HG02763 (cell line): Measurements from ENCODE around the gene SPDYE6.
A peak's percentile ranks its signal among the peaks of the same experiment; 100 is the strongest.
"Not testable (repeated sequence)": the region's sequence is repeated elsewhere in the genome, so short reads cannot be mapped to it uniquely, and the experiment has no call there.

Experiments
- ATAC-seq: cut with Tn5 transposase; IDR thresholded peaks from one replicate; pipeline ENCODE4 v1.9.1; 2021; ENCODE audit warnings: mild to moderate bottlenecking, moderate library complexity; ENCODE audit not compliant: unreplicated experiment

Gene SPDYE6

DNA sequence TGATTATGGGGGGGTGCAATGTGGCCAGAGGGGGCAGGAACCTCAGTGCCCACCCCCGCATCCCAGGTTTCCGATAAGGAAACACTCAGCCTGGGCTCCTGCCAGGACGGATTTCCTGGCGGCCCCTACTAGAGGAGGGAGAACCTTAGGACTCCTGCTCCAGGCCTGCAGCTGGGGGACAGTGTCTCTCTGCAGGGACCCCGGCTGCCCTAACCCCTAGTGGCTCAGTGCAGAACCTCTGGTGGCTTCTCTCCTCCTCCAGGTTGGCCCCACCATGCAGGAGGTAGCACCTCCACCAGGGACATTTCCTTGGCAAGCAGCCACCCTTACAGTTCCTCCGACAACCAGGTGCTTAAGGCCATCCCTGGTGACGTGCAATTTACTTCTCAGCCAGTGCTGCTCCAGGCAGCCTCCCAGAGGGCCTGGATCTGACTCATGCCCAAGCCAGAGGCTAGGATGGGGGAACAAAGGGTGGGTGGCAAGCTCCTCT is 37.7 kb downstream of the SPDYE6 start:
- ATAC-seq = no peak

DNA sequence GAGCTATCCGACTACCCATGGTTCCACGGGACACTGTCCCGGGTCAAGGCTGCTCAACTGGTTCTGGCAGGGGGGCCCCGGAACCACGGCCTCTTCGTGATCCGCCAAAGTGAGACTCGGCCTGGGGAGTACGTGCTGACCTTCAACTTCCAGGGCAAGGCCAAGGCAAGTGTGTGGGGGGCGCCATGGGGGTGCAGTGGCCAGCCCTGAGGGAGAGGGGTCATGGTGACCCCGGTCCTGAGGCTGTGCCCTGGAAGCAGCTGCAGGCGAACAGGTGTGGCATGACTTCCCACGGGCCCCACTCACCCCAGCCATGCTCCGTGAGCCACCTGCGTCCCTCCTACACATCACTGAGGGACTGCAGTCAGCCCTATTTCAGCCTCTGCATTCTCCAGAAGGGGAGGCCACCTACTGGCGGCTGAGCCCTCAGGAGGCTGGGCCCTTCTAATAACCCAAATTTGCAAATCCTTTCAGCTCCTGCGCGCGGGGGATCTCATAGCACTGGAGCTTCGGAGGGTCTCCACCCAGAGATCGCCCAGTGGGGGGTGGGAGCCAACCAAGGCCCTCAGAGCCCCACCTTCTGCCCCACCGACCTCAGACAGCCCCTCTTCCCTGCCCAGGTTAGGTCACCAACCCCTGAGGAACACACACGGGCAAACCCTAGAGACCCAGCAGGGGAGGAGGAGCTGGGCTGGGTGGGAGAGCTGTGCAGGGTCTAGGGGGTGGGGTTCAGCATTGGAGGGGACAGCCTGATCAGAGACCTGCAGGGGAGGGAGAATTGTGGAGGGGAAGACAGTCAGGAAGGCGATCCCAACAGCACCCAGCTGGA is 38.8 kb downstream of the SPDYE6 start:
- ATAC-seq = no peak

DNA sequence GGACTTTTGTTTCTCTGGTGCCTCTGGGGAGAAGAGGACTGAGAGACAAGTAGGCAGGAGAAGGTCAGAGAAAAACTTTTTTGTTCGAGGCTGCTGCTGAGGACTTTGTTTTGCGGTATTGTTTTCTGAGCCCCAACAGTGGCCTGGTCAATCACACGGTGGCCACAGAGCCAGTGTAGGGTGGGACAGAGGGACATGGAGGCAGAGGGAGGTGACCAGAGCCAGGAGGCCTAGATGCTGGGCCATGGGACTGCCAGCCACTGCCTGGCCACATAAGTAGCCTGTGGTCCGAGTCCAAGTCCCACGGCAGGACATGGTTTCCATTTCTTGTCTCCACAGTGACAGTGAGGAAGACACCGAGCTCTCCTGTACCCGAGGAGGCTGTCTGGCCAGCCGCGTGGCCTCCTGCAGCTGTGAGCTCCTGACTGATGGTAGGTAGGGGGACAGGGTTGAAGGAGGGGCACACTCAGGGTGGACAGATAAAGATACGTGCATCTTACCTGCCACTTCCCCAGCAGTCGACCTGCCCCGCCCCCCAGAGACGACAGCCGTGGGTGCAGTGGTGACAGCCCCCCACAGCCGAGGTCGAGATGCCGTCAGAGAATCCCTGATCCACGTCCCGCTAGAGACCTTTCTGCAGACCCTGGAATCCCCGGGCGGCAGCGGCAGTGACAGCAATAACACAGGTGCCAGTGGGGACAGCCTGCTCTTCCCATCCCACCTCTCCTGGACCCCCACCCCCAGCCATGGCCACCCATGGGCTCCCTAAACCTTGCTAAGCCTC is 42.1 kb downstream of the SPDYE6 start:
- no peak for ATAC-seq

DNA sequence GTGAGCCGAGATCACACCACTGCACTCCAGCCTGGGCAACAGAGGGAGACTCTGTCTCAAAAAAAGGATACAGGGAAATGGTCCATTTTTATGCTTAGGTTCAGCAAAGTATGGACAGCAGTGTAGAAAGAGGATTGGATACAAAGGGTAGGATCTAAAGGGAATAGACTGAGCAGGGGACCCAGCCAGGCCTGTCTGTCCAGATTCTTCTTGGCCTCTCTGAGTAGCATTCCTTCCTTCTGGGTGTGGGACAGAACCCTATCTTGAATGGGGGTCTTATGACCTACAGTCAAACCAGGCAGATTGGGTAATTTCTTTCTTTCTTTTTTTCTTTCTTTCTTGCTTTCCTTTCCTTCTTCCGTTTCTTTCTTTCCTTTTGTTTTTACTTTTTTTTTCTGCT is 43.9 kb downstream of the SPDYE6 start:
- no peak for ATAC-seq

DNA sequence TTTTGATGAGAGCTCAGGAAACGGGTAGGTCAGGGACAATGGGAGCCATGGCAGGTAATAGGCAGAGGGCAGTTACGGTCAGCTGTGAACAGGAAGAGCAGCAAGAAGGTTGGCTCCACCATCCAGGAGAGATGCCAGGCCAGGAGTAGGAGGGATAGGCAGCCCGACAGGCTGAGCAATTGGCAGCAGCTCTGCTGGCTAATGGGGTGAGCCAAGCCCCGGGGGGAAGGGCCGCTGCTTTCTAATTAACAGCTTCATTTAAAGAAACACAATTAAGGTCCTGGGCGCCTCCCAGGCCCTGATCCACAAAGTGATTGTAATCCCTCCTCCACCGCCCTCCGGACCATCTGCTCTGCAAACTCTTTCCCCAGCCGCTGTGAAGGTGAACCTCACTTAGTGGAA is 45.8 kb downstream of the SPDYE6 start:
- ATAC-seq = no peak

DNA sequence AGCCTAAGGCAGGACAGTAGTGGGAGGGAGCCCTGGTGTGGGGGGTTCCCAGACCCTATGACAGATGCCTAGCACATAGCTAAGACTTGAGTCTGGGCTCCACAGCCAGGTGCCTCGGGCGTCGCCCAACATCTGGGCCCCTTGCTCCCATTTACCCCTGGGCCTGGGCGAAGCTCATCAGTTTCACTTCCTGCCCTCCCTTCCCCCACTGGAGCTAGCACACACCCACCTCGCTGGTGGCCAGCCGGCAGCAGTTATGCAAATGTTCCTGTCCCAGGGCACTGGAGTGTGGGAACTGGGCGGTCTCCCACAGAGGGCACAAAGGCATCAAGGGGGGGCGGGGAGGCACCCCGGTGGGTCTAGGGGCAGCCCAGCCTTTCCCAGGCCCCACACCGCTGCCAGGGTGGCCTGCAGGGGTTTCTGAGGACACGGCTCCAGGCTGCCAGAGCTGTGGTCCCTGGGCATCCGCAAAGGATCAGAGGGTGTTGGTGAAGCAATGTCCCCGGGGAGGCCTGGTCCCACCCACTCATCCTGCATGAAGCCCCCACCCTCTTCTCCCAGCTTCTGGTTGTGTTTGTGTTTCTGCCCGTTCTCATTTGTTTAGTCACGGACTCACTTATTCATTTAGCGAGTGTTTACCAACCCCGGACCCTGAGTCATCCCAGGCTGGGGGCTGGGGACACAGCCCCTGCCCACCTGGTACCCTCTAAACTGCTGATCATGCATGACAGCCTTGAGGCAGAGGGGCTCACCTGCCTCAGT is 49.1 kb downstream of the SPDYE6 start:
- peak; percentile 65 for ATAC-seq

DNA sequence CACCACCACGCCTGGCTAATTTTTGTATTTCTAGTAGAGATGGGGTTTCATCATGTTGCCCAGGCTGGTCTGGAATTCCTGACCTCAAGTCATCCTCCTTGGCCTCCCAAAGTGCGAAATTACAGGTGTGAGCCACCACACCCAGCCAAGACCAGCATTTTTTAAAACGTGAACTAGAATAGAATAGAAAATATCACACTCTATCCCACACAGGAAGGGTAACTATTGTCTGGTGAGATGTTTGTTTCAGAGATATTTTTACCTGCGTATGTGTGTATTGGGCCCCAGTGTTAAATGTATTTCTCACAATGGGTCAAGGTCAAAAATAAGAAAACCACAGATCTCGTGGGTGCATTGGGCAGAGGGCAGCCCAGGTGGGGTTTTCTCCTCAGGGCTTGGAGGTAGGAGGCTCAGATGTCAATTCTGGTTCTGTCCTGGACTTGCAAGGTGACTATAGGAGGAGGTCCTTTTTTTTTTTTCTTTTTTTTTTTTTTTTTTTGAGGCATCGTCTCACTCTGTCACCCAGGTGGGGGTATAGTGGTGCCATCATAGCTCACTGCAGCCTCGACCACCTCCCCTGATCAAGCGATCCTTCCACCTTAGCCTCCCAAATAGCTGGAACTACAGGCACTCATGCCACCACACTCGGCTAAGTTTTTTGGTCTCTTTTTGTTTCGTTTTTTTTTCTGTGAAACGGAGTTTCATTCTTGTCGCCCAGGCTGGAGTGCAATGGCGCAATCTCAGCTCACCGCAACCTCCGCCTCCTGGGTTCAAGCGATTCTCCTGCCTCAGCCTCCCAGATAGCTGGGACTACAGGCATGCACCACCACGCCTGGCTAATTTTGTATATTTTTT is 50.6 kb downstream of the SPDYE6 start:
- ATAC-seq = peak; percentile 54

DNA sequence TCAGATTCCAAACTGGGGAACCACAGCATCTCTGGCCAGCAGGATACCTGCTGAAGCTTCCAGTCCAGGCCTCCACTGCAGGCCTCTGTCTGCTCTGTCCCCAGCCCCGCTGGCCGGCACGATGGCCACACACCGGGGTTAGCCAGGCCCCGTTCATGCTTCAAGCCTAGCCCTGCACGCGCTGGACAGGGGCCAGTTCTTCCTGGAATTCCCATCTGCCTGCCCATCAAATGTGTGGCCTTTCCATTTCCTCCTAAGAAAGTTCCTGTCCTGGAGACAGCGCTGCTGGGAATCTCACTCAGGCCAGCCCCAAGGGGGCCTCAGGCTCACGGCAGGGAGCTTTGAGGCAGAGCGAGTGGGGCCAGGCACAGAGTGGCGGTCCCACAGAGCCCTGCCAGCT is 51.6 kb downstream of the SPDYE6 start:
- ATAC-seq = no peak

DNA sequence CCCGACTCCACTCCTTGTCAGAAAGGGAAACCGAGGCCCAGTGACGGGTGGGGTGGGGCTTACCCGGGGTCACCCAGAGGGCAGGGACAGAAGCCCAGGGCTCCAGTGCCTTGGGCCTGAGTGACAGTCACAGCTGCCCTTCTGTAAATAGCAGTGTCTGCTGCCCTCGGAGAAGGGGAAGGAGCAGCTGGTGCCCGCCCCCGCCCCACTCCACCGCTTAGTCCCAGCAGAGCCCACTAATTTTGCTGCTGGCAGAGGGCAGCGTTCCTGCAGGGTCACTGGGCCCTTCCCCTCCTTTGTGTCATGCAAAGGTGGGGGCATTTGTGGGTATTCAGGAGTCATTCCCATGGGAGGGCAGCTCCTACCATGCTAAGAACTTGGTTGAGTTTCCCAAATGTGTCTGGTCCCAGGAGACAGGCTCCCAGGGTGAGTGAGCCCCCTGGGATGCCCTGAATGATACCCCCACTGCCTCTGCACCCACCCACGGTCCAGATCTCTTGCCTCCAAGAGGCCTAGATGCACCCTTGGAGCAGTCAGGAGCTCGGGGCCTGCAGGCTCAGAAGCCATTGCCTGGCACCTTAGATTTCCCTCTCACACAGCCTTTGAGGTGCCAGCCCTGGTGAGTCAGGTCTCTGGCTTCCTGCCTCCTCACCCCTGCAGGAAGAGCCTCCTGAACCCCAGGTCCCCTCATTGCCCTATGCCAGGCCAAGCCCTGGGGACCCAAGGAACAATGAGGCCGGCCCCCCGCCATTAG is 52.4 kb downstream of the SPDYE6 start:
- ATAC-seq = no peak

DNA sequence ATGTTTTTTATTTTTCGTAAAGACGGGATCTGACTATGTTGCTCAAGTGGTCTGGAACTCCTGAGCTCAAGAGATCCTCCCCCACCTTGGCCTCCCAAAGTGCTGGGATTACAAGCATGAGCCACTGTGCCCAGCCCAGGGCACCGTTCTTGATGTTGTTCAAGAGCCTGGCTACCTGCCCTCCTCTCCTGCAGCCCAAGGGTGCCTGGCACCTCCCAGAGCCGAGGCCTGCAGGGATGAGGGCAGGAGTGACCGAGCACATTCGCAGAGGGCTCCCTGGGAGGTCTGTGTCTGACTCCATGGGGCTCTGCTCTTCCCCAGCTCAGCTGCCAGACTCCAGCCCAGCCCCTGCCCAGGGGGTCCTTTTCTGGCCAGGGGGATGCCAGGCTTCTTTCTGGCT is 54.2 kb downstream of the SPDYE6 start:
- ATAC-seq = no peak

DNA sequence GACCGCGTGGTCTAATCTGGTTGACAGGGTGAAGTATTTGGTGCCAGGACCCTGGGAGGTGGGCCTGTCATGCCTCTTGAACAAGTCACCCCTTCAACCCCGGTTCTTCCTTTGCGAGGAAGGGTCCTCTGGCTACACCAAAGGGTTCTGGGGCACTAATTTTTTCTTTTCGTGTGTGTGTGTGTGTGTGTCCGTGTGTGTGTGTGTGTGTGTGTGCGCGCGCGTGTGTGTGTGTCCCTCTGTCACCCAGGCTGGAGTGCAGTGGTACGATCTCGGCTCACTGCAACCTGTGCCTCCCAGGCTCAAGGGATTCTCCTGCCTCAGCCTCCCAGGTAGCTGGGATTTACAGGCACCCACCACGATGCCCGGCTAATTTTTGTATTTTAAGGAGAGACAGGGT is 54.9 kb downstream of the SPDYE6 start:
- ATAC-seq = not testable (repeated sequence)

DNA sequence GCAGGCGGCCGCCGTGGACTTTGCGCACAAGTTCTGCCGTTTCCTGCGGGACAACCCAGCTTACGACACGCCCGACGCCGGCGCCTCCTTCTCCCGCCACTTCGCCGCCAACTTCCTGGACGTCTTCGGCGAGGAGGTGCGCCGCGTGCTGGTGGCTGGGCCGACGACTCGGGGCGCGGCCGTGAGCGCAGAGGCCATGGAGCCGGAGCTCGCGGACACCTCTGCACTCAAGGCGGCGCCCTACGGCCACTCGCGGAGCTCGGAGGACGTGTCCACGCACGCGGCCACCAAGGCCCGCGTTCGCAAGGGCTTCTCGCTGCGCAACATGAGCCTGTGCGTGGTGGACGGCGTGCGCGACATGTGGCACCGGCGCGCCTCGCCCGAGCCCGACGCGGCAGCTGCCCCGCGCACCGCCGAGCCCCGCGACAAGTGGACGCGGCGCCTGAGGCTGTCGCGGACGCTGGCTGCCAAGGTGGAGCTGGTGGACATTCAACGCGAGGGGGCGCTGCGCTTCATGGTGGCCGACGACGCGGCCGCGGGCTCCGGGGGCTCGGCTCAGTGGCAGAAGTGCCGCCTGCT is 55.5 kb downstream of the SPDYE6 start:
- no peak for ATAC-seq

DNA sequence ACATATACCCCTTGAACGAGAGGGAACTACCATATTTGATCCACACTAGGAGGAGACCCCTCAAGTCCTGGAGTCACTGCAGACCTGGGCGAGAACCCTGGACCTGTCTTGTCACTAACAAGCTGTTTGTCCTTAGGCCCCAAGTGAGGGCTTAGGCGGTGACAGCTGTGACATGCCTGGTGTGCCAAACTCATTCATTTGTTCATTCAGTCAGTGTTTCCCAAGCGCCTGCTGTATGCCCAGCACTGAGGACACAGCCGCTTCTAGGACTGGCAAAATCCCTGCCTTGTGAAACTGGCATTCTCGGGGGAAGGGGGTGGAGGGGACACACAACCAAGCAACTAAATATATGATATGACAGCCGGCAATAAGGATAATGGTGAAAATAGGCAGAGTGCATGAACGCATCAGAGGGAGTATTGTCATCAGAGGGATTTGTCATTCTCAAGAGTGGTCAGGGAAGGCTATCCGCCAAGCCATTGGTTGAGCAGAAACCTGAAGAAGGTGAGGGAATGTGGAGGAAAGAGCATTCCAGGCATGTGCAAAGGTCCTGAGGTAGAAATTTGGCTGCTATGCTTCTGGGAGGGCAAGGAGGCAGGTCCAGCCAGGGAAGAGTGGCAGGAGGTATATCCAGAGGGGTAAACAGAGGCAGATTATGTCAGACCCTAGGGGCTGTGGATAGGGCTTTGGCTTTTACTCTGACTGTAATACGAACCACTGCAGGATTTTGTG is 58.6 kb downstream of the SPDYE6 start:
- ATAC-seq = no peak

DNA sequence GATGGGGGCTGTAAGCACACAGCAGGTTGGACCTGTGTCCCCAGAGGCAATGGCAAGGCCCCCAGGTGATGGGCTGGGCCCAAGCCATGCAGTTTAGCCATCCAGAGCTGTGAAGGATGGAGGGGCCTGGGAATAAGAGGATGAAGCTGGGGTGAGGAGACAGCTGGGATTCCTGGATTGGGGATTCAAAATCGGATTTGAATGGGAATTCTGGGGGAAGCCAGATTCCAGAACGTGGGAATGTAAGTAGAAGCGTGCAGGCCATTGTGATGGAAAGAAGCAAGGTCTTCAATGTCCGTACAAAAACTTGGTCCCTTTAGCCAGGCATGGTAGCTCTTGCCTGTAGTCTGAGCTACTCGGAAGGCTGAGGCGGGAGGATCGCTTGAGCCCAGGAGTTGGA is 59.7 kb downstream of the SPDYE6 start:
- no peak for ATAC-seq

DNA sequence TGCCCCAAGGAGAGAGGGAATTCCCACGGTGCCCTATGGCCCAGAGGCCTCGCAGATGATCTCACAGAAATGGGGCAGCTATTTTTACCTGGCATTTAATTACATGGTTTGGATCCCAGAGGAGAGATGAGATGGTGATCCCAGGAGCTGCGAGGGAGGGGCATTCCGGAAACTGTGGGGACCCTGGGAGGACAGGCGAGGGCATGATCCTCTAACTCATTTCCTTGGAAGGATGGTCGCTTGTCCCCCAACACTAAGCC is 60.1 kb downstream of the SPDYE6 start:
- no peak for ATAC-seq
